HCT116 (cell line): ENCODE data around the gene FATE1. TPM values are rescaled to one million over a fixed set of nuclear protein-coding genes. Genes with fewer than 3 reads are reported as not detected.

ENCODE experiments used
- ATAC-seq: fragments of 200-7000 bp; cut with Tn5 transposase; 2 replicates; pipeline ENCODE4 v1.9.1; 2020; ENCODE audit warnings: mild to moderate bottlenecking, moderate library complexity
- BruUV-seq: library from RNA; stranded (reverse); fragments of 400-500 nt; replicated peaks from 2 replicates; lab custom pipeline; 2021; lab: Mats Ljungman, UMichigan
- CTCF ChIA-PET: fragments of 300-600 bp; sonication (Branson Sonifier 250); formaldehyde crosslinking; loops from one replicate; lab custom pipeline; 2021; ENCODE audit warnings: antibody characterized with exemption; lab: Charles Lee
- POLR2A ChIA-PET: fragments of 300-600, 350-600 bp; sonication (Branson Sonifier 250); formaldehyde crosslinking; loops from one replicate; lab custom pipeline; 2021; ENCODE audit warnings: antibody characterized with exemption; lab: Charles Lee
- RAD21 ChIA-PET, 2 experiments: fragments of 300-600 bp; sonication (Branson Sonifier 250); formaldehyde crosslinking; loops; one replicate each; lab custom pipeline; 2023; ENCODE audit warnings: low total read pairs in 2 of 2; ENCODE audit not compliant: uncharacterized antibody in 2 of 2, unreplicated experiment in 2 of 2, low non-redundant PET in 1 of 2; lab: Charles Lee
- DNase-seq: peaks from one replicate; pipeline ENCODE4 v3.0.0-alpha.2; 2010; ENCODE audit warnings: low read depth, low spot score
- H2AFZ ChIP-seq: fragments of 200-600 bp; shearing (Covaris generic), sonication (generic); 2 replicates; pipeline ENCODE4 v1.6.1; 2017; ENCODE audit warnings: low read depth, mixed run types, mixed read lengths, antibody characterized with exemption, low read length; ENCODE audit not compliant: poor library complexity, severe bottlenecking
- H3K27ac ChIP-seq: 2 replicates; pipeline ENCODE4 v1.5.1; 2012; ENCODE audit warnings: low read depth, low read length
- H3K27me3 ChIP-seq: fragments of 200-600 bp; sonication (generic); 2 replicates; pipeline ENCODE4 v1.6.1; 2016; ENCODE audit warnings: mixed run types, low read length, mixed read lengths; ENCODE audit not compliant: insufficient read depth
- H3K36me3 ChIP-seq, 2 experiments: fragments of 200-500 bp in 1 of 2; fragments of 200-600 bp in 1 of 2; sonication (Bioruptor generic) in 1 of 2; sonication (generic) in 1 of 2; 2 replicates each; pipeline versions ENCODE4 v1.5.1 to v1.6.1; 2014 to 2016; ENCODE audit warnings: low read length in 2 of 2, inconsistent platforms in 1 of 2, mixed read lengths in 1 of 2, mixed run types in 1 of 2; ENCODE audit not compliant: insufficient read depth in 2 of 2, control insufficient read depth in 1 of 2
- H3K4me1 ChIP-seq, 2 experiments: fragments of 200-600 bp in 1 of 2; sonication (generic) in 1 of 2; 2 replicates each; pipeline versions ENCODE4 v1.5.1 to v1.6.1; 2012 to 2017; ENCODE audit warnings: low read length in 2 of 2, inconsistent platforms in 1 of 2, mild to moderate bottlenecking in 1 of 2, mixed read lengths in 1 of 2, mixed run types in 1 of 2, moderate library complexity in 1 of 2; ENCODE audit not compliant: insufficient read depth in 2 of 2, control insufficient read depth in 1 of 2
- H3K4me2 ChIP-seq: fragments of 200-600 bp; sonication (generic); 2 replicates; pipeline ENCODE4 v1.6.1; 2017; ENCODE audit warnings: mixed run types, low read length, mixed read lengths
- H3K4me3 ChIP-seq, 2 experiments: fragments of 200-600 bp in 1 of 2; sonication (generic) in 1 of 2; replicated peaks in 1 of 2; 2 replicates each; pipeline ENCODE4 v1.5.1; 2011 to 2016; ENCODE audit warnings: low read length in 2 of 2, control low read depth in 1 of 2, low read depth in 1 of 2, mild to moderate bottlenecking in 1 of 2, mixed read lengths in 1 of 2, mixed run types in 1 of 2
- H3K79me2 ChIP-seq: fragments of 200-600 bp; sonication (generic); 2 replicates; pipeline ENCODE4 v1.6.1; 2017; ENCODE audit warnings: mild to moderate bottlenecking, mixed run types, low read length, moderate library complexity, mixed read lengths; ENCODE audit not compliant: insufficient read depth
- H3K9ac ChIP-seq: fragments of 200-600 bp; sonication (generic); 2 replicates; pipeline ENCODE4 v1.6.1; 2016; ENCODE audit warnings: low read length, mixed read lengths
- H3K9me2 ChIP-seq: fragments of 200-600 bp; sonication (generic), shearing (Covaris generic); 2 replicates; pipeline ENCODE4 v1.6.1; 2017; ENCODE audit warnings: mixed run types, mild to moderate bottlenecking, moderate library complexity; ENCODE audit not compliant: insufficient read depth
- H3K9me3 ChIP-seq, 2 experiments: fragments of 200-500 bp in 1 of 2; fragments of 200-600 bp in 1 of 2; sonication (Bioruptor generic) in 1 of 2; sonication (generic) in 1 of 2; 2 replicates each; pipeline ENCODE4 v1.6.1; 2014 to 2017; ENCODE audit warnings: low read length in 2 of 2, mixed read lengths in 2 of 2, inconsistent platforms in 1 of 2, low read depth in 1 of 2, mild to moderate bottlenecking in 1 of 2, mixed run types in 1 of 2, moderate library complexity in 1 of 2; ENCODE audit not compliant: control insufficient read depth in 1 of 2, insufficient read depth in 1 of 2
- H4K20me1 ChIP-seq: fragments of 200-600 bp; sonication (generic), shearing (Covaris generic); 2 replicates; pipeline ENCODE4 v1.6.1; 2017; ENCODE audit warnings: mixed run types, mild to moderate bottlenecking, moderate library complexity; ENCODE audit not compliant: insufficient read depth
- ATF3 ChIP-seq: IDR thresholded peaks from 2 replicates; pipeline ENCODE4 v1.6.1; 2012
- CBX3 ChIP-seq: IDR thresholded peaks from 2 replicates; pipeline ENCODE4 v1.6.1; 2012; ENCODE audit warnings: low read depth
- CTCF ChIP-seq, 3 experiments: fragments of 200-600 bp in 1 of 3; sonication (generic) in 1 of 3; IDR thresholded peaks in 2 of 3; conservative IDR thresholded peaks in 1 of 3; 2 replicates each; pipeline ENCODE4 v1.5.1; 2012 to 2017; ENCODE audit warnings: low read depth in 2 of 3, low read length in 2 of 3, antibody characterized with exemption in 1 of 3, borderline replicate concordance in 1 of 3, control low read depth in 1 of 3, mild to moderate bottlenecking in 1 of 3, mixed read lengths in 1 of 3, mixed run types in 1 of 3, moderate library complexity in 1 of 3; ENCODE audit not compliant: insufficient read depth in 1 of 3
- ELF1 ChIP-seq: IDR thresholded peaks from 2 replicates; pipeline ENCODE4 v1.6.1; 2012; ENCODE audit warnings: low read depth, borderline replicate concordance
- EZH2 ChIP-seq: fragments of 200-600 bp; sonication (generic); IDR thresholded peaks from 2 replicates; pipeline ENCODE4 v1.6.1; 2017; ENCODE audit warnings: antibody characterized with exemption, mixed run types
- FOSL1 ChIP-seq: IDR thresholded peaks from 2 replicates; pipeline ENCODE4 v1.6.1; 2012; ENCODE audit warnings: low read depth
- POLR2A ChIP-seq: IDR thresholded peaks from 2 replicates; pipeline ENCODE4 v1.7.0; 2011; ENCODE audit warnings: borderline replicate concordance; ENCODE audit not compliant: insufficient read depth, insufficient read length; ENCODE audit errors: extremely low read depth
- RAD21 ChIP-seq: IDR thresholded peaks from 2 replicates; pipeline ENCODE4 v1.6.1; 2012; ENCODE audit warnings: low read depth, mild to moderate bottlenecking
- REST ChIP-seq: IDR thresholded peaks from 2 replicates; pipeline ENCODE4 v1.6.1; 2012; ENCODE audit warnings: low read depth
- SP1 ChIP-seq: IDR thresholded peaks from 2 replicates; pipeline ENCODE4 v1.6.1; 2012; ENCODE audit warnings: low read depth
- SRF ChIP-seq: IDR thresholded peaks from 2 replicates; pipeline ENCODE4 v1.6.1; 2012; ENCODE audit warnings: low read depth
- ZBTB33 ChIP-seq: IDR thresholded peaks from 2 replicates; pipeline ENCODE4 v1.6.1; 2011; ENCODE audit warnings: mild to moderate bottlenecking, low read length, moderate library complexity; ENCODE audit not compliant: insufficient replicate concordance; ENCODE audit errors: extremely low read depth
- ZNF274 ChIP-seq: fragments of 200-500 bp; sonication (Bioruptor generic); IDR thresholded peaks from 2 replicates; pipeline ENCODE4 v1.6.1; 2014; ENCODE audit warnings: mild to moderate bottlenecking, low read depth, low read length, inconsistent platforms
- intact Hi-C: fragments of 100-400 bp; cut with micrococcal nuclease; formaldehyde crosslinking; loops from 2 replicates; pipeline ENCODE4 v1.10.0; 2022
- total RNA-seq: library from RNA; stranded (reverse); gene quantifications from one replicate; pipeline ENCODE4 v1.2.1, GENCODE V29; 2021; ENCODE audit not compliant: unreplicated experiment

FATE1 gene
- total RNA-seq, 1 experiment from 2014 or later, result not detected

GRCh38 chrX:151704041-151704663 is 11.7 kb upstream of the FATE1 start:
- no peaks in the 10 kb centered on the region for H3K4me1 ChIP-seq
- no peaks in the 10 kb centered on the region for H3K27me3 ChIP-seq
- no peaks in the 10 kb centered on the region for H3K36me3 ChIP-seq
- no peaks in the 10 kb centered on the region for H3K9me3 ChIP-seq
- TF ChIP-seq ZNF274 (no peak), RAD21 (no peak)
- no peak overlapping the region for H3K27ac ChIP-seq
- intact Hi-C loops, result no loop called here
- DNase-seq (no peak), ATAC-seq (no peak)
- no peaks in the 10 kb centered on the region for H3K9me2 ChIP-seq
- POLR2A ChIA-PET, result no interaction called here
- no TSS peak for BruUV-seq
- no peaks in the 10 kb centered on the region for H3K79me2 ChIP-seq
- RAD21 ChIA-PET, result no interaction called here
- H3K4me2 ChIP-seq, result no peak overlapping the region
- H3K9ac ChIP-seq, result no peak overlapping the region
- no peak overlapping the region for H2AFZ ChIP-seq
- CTCF ChIA-PET, result no interaction called here
- no peaks in the 10 kb centered on the region for H4K20me1 ChIP-seq
- no peak overlapping the region for H3K4me3 ChIP-seq

- intact Hi-C loops, result no loop called here
- CTCF ChIA-PET, result no interaction called here
- no peak for ATAC-seq
- no peaks in the 10 kb centered on the region for H3K9me3 ChIP-seq
- H3K27ac ChIP-seq, result no peak overlapping the region
- POLR2A ChIA-PET, result no interaction called here
- DNase-seq, result no peak
- no peaks in the 10 kb centered on the region for H3K9me2 ChIP-seq
- no TSS peak for BruUV-seq
- H3K4me1 ChIP-seq, result no peaks in the 10 kb centered on the region
- no peaks in the 10 kb centered on the region for H3K27me3 ChIP-seq
- H4K20me1 ChIP-seq, result no peaks in the 10 kb centered on the region
- H3K4me3 ChIP-seq, result no peak overlapping the region
- H3K36me3 ChIP-seq, result no peaks in the 10 kb centered on the region
- no peak overlapping the region for H3K9ac ChIP-seq
- no peak overlapping the region for H2AFZ ChIP-seq
- H3K4me2 ChIP-seq, result no peak overlapping the region
- RAD21 ChIA-PET, result no interaction called here
- no peaks in the 10 kb centered on the region for H3K79me2 ChIP-seq
- no peak for TF ChIP-seq ATF3
- no peak for TF ChIP-seq EZH2
- no peak for TF ChIP-seq CBX3
- TF ChIP-seq SP1, result no peak
- TF ChIP-seq FOSL1, result no peak
- no peak for TF ChIP-seq ELF1
- TF ChIP-seq POLR2A, result no peak
- TF ChIP-seq REST, result no peak
- TF ChIP-seq ZBTB33, result no peak
- no peak for TF ChIP-seq SRF
- no peak for TF ChIP-seq CTCF (IDR thresholded peaks at IDR 0.05 in 2 of 3, conservative IDR thresholded peaks at IDR 0.05 in 1 of 3; ENCODE audit: borderline replicate concordance in 1 of 3, insufficient read depth in 1 of 3, low read depth in 2 of 3, low read length in 2 of 3)
Measured at GRCh38 chrX:151708821-151709220, 7.0 kb upstream of the FATE1 start.
